HG03442 (cell line): ENCODE results near the gene IL32.
"Not testable (repeated sequence)": the region's sequence is repeated elsewhere in the genome, so short reads cannot be mapped to it uniquely, and the experiment has no call there.

Experiments
- ATAC-seq: cut with Tn5 transposase; IDR thresholded peaks from one replicate; pipeline ENCODE4 v1.9.1; 2021; ENCODE audit warnings: mild to moderate bottlenecking, moderate library complexity; ENCODE audit not compliant: unreplicated experiment

Gene IL32

DNA sequence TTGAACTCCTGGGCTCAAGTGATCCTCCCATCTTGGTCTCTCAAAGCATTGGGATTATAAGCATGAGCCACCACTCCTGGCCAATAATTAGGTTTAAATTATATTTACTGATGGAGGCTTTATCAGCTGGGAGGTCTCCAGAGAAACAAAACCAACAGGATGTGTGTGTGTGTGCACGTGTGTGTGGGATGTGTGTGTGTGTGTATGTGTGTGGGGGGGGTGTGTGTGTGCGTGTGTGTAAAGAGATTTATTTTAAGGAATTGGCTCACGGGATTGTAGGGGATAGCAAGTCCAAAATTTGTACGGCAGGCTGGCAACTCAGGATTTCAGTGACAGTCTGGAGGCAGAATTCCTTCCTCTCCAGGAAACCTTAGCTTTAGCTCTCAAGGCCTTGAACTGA lies 14.4 kb upstream of the IL32 start:
- no peak for ATAC-seq

DNA sequence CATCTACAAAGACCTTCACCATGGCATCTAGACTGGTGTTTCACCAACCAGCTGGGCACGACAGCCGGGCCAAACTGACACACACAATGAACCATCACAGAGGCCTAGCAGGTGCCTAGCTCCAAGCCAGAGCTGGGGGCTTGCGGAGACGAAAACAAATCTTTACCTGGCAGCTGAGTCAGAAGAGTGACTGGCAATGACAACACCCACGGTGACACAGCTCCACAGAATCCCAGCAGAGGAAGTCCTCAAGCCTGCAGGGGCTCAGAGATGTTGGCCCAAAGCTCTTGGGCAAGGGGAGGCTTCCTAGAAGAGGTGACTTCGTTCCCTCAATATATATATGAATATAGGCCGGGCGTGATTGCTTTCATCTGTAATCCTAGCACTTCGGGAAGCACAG lies 13.9 kb upstream of the IL32 start:
- no peak for ATAC-seq

DNA sequence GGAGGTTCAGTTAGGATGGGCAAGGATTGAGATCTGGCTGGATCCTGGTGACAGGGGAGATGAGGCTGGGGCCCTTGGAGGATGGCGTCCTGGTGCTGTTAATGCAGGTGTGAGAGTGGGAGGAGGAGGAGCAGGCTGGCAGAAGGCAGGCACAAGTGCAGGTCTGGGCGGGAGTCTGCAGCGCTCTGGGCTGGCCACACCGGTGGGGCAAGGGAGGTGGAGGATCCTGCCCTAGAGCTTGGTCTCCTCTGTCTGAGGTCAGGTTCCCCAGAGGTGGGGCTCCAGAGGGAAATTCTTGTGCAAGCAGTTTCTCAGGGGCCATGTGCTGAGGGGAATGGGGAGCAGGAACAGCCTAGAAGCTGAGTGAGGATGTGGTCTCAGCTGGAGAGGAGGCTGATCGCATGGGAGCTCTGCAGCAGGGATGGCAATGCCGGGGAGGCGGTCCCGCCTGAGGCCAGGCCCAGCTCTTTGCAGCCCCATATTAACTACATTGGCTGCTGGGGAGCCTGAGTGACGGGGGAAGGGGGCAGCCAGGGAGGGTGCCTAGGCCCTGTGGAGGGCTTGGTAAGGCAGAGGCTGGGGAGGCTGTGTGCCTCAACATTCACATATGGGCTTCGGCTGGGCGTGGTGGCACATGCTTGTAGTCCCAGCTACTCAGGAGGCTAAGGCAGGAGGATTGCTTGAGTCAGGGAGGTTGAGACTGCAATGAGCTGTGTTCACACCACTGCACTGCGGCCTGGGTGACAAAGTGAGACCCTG lies 12.7 kb upstream of the IL32 start:
- not testable (repeated sequence) for ATAC-seq

DNA sequence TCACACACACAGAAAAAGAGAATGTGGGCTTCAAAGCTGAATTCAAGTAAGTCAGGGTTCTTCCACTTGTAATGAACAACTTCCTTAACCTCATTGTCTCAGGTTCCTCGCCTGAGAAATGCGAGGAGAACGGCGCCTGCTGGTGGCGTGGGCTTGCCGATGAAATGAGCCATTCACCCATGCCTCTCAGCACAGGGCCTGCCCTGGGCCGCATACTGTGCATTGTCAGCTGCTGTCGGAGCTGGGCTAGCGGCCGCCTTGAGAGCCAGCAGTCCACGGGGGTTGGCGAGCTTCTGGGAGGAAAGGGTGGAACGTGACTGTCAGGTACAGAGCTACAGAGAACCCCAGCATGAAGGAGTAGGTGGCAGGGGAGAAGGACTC lies 12.1 kb upstream of the IL32 start:
- not testable (repeated sequence) for ATAC-seq

DNA sequence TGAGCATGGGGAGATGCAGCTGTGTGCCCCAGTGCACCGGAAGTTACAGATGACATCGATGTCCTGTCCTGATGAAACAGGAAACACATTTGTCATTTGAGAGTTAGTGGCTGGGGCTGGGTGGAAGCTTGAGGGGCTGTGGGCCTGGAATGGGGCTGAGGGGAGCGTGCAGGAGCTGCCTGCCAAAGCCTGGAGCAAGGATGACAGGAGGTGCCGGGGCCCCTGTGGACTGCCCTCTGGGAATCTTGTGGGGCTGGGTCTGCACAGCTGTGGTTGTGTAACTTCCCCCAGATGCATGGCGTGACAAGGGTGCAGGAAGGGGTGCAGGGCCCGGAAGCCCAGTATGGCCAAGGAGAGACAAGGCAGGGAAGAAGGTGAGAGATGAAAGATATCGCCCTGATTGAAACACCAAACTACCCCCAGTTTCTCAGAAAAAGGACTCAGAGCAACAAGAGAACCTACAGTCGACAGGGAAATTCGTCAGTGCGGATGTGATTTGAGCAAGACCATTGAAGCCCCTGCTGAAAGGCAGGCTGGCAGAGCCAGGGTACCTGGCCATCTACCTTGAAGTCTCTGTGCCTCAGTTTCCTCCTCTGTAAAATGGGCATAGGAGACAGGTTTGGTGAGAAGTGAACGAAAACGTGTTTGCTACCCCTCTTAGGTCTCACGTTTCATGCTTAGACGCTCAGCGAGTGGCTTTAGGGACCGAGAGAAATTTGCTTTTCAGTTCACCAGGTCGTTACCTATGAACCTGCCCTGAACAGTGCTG lies 10.3 kb upstream of the IL32 start:
- ATAC-seq = no peak

DNA sequence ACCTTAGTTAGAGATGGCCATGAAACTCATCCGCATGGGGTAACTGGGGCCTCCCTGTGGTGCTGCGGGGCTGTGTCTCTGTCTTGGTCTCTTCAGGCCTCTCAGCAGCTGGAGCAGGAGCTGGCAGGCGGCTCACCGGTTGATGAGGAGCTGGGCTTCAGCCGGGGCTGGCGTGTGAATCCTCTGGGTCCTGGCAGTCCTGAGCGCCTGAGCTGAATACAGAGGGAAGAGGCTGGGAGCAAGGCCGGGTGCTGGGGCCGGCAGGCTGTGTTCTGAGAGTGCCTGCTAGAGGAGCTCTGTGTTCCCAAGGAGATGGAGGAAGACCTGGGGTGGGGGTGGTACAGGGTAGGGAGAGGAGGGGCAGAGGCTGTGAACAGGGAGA lies 9.7 kb upstream of the IL32 start:
- not testable (repeated sequence) for ATAC-seq

DNA sequence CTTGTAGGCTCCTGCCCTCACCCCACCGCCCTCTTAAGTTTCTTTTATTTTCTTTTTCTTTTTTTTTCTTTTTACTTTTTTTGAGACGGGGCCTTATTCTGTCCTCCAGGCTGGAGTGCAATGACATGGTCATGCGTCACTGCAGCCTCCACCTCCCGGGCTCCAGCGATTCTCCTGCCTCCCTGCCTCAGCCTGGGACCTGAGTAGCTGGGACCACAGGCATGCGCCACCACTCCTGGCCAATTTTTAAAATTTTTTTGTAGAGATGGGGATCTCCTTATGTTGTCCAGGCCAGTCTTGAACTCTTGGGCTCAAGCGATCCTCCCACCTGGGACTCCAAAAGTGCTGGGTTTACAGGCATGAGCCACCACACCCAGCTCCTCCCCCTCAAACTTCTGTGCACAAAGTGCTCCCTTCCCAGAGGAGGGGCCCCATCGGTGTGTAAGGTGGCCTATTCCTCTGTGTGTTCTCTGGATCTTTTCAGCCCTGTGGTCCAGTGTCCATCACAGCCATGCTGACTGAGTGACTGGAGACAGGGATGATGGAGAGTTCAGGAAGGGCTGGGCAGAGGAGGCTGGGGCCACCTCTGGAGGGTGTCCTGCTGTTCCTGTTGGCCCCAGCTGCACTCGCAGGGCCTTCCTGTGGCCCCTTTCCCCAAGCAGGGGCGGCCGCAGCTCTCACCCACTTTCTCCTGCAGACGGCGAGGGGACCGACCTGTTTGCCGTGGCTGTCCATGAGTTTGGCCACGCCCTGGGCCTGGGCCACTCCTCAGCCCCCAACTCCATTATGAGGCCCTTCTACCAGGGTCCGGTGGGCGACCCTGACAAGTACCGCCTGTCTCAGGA lies 8.9 kb upstream of the IL32 start:
- no peak for ATAC-seq

DNA sequence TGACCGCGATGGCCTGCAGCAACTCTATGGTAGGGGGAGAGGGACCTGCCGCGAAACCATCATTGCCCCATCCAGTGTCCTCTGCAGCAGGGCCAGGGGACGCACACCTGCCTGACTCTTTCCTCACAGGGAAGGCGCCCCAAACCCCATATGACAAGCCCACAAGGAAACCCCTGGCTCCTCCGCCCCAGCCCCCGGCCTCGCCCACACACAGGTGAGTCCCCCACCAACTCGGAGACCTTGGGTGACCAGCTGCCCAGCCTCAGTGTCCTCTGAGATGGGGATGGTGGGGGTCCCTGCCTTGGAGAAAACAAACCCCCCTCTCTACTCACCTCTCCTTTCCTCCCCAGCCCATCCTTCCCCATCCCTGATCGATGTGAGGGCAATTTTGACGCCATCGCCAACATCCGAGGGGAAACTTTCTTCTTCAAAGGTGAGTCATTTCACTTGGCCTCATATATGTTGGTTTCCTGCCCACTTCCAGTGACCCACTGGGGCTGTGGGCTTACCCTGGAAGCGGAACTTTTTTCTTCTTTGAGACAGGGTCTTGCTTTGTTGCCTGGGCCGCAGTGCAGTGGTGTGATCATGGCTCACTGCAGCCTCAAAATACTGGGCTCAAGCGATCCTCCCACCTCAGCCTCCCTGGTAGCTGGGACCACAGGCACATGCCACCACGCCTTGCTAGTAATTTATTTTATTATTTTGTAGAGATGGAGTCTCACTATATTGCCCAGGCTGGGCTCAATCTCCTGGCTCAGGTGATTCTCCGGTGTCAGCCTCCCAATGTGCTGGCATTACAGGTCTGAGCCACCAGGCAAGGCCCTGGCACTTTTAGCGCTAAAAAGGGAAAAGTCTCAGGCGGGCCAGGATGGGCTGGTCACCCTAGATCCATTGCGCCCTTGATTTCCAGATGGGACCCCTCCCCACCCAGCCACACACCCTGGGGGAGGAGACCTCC lies 8.0 kb upstream of the IL32 start:
- no peak for ATAC-seq

DNA sequence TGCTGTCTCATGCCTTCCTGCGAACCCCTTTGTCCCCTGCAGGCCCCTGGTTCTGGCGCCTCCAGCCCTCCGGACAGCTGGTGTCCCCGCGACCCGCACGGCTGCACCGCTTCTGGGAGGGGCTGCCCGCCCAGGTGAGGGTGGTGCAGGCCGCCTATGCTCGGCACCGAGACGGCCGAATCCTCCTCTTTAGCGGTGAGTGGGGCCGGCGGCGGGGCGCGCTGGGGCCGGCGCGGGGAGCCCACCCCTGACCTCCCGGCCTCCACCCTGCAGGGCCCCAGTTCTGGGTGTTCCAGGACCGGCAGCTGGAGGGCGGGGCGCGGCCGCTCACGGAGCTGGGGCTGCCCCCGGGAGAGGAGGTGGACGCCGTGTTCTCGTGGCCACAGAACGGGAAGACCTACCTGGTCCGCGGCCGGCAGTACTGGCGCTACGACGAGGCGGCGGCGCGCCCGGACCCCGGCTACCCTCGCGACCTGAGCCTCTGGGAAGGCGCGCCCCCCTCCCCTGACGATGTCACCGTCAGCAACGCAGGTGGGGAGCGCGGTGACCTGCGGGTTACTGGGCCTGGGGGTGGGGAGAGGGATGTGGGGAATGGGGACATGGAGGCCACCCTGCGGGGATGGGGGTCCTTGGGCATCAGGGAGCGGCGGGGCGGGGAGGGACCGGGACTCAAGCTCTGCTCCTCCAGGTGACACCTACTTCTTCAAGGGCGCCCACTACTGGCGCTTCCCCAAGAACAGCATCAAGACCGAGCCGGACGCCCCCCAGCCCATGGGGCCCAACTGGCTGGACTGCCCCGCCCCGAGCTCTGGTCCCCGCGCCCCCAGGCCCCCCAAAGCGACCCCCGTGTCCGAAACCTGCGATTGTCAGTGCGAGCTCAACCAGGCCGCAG lies 7.1 kb upstream of the IL32 start:
- ATAC-seq = peak; percentile 19

DNA sequence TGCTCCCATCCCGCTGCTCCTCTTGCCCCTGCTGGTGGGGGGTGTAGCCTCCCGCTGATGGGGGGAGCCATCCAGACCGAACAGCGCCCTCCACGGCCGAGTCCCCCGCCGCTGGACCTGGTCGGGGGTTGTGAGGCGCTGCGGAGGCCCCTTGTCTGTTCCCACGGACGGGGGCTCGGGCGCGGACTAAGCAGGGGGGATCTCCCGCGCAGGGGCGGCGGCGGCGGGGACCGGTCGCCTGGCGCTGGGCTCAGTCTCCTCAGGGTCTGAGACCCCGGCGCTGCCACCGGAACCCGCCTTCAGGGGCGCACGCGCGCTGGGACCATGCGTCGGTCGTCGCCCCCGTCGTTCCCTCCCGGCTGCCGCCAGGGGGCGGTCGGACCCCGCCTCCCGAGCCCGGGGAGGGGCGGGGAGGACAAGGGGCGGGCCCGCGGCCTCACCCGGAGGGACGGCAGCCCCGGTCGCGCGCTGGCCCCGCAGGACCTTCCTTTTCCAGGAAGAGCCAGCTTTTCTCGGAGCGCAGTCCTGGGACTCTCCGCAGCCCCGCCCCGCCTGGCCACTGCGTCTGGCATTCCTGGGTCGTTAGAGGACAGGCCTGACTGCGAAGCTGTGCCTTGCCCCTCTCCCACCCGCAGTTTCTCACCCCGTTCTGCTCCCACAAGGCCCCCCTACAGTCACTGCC lies 6.3 kb upstream of the IL32 start:
- peak; percentile 75 for ATAC-seq

DNA sequence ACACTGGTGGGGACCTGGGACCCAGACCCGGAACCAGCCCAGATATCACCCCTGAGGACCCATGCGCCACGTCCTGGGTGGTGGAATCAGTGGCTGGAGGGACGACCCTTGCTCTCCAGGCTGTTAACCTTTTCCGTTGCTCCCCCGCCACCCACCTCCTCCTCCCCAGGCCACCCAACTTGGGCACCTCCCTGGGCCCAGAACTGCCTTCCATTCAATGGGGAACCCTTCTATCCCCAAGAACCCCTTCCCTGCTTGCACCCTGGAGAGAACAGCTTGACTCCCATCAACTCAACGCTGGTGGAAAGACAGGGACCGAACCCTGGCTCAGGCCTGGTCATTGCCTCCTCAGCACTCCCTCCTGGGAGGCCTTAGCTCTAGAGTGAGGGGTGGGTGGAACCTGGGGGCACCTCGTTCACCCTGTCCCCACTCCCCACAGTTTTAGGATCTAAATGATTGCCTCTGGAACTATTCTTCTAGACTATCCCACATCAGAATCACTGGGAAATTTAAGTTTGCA lies 5.7 kb upstream of the IL32 start:
- no peak for ATAC-seq

DNA sequence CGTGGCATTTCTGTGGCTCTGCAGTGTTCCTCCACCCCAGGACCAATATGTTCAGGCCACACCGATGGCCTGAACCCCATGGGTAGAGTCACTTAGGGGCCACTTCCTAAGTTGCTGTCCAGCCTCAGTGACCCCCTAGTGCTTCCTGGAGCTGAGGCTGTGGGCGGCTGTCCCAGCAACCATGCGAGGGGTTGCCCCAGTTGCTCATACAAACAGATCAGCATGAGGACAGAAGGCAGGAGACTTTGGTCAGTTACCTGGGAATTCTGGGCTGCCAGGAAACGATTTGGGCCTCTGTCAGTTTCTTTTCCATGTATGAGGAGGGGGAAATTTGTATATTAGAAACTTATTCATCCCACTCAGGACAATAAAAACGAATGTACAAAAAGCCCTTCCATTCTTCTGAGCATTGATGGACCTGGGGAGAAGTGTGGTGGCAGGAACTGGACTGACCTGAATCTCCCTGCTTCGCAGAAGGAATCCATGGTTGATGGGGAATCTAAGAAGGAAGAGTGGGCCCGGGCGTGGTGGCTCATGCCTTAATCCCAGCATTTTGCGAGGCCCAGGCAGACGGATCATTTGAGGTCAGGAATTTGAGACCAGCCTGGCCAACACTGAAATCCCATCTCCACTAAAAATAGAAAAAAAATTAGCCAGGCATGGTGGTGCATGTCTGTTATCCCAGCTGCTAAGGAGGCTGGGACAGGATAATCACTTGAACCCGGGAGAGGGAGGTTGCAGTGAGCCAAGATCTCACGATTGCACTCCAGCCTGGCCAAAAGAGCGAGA lies 4.9 kb upstream of the IL32 start:
- no peak for ATAC-seq

DNA sequence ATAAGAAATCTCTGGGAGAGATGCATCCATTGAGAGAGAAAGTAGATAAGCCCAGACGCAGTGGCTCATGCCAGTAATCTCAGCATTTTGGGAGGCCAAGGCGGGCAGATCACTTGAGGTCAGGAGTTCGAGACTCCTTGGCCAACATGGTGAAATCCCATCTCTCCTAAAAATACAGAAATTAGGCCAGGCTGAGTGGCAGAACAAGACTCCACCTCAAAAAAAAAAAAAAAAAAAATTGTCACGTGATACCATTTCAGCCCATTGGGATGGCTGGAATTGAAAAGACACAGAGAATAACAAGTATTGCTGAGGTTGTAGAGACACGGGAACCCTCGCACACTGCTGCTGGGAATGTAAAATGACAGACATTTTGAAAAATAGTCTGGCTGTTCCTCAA lies 2.9 kb upstream of the IL32 start:
- no peak for ATAC-seq

DNA sequence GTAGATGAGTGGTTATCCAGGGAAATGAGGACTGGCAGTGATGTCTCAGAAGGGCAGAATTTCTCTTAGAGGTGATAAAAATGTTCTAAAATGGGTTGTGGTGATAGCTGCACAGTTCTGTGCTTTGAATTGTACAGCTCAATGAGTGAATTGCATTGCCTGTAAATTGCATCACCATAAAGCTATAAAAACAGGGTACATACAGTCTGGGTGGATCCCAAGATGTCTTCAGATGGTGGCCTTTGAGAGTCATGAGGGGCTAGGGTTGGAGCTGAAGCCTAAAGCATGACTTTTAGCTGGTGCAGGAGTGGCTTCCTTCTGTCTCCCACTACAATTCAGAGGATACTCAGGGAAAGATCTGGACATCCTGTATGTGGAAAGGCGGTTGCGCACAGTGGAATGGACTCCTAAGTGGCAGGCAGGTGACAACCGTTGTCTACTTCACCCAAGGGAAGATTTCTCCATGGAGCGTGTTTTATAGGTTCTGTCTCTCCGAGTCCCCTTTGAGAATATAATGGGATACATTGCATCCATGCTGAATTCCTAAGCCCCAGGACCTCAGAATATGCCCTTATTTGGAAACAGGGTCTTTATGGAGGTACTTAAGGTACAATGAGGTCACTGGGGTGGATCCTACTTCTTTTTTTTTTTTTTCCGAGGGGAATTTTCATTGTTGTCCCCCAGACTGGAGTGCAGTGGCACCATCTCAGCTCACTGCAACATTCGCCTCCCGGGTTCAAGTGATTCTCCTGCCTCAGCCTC lies 1.6 kb upstream of the IL32 start:
- no peak for ATAC-seq

DNA sequence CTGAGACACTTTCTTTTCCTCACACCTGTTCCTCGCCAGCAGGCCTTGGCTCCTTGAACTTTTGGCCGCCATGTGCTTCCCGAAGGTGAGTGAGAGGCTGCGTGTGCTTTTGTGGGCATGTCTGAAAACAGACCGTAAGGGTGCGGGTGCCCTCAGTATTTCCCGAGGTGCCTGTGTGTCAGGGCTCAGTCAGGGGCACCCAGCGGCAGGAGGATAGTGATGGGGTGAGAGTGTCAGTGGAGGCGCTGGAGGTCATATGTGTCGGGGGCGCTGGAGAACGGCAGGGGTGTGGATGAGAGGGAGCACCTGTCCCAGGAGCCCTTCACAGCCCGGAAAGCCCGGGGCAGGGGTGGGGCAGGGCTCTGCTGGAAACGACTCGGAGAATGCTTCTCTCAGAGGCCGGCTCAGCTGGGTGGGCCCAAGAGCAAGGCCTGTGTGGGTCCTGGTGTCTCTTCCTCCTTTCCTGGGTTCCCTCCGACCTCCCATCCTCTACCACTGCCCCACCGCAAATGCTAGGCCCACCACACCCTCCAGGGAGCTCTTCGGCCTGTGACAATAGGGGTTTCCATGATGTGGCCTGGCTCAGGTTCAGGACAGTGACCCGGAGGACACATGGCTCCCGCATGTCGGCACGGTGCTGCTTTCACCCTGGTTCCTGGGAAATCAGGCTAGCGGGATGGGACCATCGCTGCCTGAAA lies 451 bp downstream of the IL32 start:
- ATAC-seq = no peak

DNA sequence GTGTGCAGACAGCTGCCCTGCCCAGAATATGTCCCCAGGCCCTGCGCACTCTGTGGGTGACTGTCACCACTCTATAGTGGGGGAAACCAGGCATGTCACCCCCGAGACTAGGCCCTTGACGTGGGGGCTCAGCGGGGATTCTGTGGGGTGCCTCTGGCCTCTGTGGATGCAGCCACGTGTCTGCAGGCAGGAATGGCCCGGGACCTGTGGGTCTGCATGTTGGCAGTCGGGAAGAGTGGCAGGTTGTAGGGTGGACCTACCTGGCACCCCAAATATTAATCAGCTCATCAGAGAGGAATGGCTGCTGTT lies 954 bp downstream of the IL32 start:
- no peak for ATAC-seq

DNA sequence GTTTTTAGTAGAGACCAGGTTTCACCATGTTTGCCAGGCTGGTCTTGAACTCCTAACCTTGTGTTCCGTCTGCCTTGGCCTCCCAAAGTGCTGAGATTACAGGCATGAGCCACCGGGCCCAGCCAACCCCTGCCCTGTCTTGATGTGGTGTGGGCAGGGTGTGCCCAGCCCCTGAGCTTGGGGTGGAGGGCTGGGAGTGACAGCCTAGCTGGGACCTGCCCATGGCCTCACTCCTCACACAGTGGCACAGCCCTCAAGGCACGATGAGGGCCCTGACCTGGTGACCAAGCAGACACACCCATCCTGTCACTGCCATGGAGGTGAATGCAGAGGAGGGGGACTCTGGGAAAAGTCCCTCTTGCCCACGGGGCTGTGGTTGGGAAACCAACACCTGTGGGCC lies 3.0 kb downstream of the IL32 start:
- no peak for ATAC-seq
